DOHH2 (cell line): Measurements from ENCODE around the gene TM6SF1.

ENCODE experiments used
- H3F3A ChIP-seq: fragments of 200-600 bp; sonication (generic), shearing (Covaris generic); 2 replicates; pipeline ENCODE4 v1.6.0; 2016; ENCODE audit warnings: antibody characterized with exemption, mild to moderate bottlenecking; ENCODE audit not compliant: control insufficient read depth, insufficient read depth
- H3K27ac ChIP-seq: fragments of 200-600 bp; sonication (generic); 2 replicates; pipeline ENCODE4 v1.5.1; 2014; ENCODE audit warnings: low read depth, mild to moderate bottlenecking, low read length, moderate library complexity
- H3K27me3 ChIP-seq: fragments of 200-600 bp; sonication (generic); 2 replicates; pipeline ENCODE4 v1.6.1; 2014; ENCODE audit warnings: mild to moderate bottlenecking, low read length, mixed read lengths; ENCODE audit not compliant: control insufficient read depth
- H3K36me3 ChIP-seq: fragments of 200-600 bp; sonication (generic); 2 replicates; pipeline ENCODE4 v1.6.1; 2014; ENCODE audit warnings: mild to moderate bottlenecking, low read length, moderate library complexity, mixed read lengths; ENCODE audit not compliant: control insufficient read depth
- H3K4me1 ChIP-seq: fragments of 200-600 bp; sonication (generic); 2 replicates; pipeline ENCODE4 v1.6.1; 2014; ENCODE audit warnings: mild to moderate bottlenecking, low read length, mixed read lengths; ENCODE audit not compliant: control insufficient read depth
- H3K4me2 ChIP-seq: fragments of 200-600 bp; sonication (generic); 2 replicates; pipeline ENCODE4 v1.6.0; 2014; ENCODE audit warnings: mild to moderate bottlenecking, low read length, moderate library complexity
- H3K4me3 ChIP-seq: fragments of 200-600 bp; sonication (generic); 2 replicates; pipeline ENCODE4 v1.5.1; 2014; ENCODE audit warnings: mild to moderate bottlenecking, low read length, mixed read lengths
- H3K79me2 ChIP-seq: fragments of 200-600 bp; sonication (generic); 2 replicates; pipeline ENCODE4 v1.6.1; 2014; ENCODE audit warnings: mild to moderate bottlenecking, low read length, mixed read lengths; ENCODE audit not compliant: control insufficient read depth
- H3K9me2 ChIP-seq: fragments of 200-600 bp; sonication (generic); replicated peaks from 2 replicates; pipeline ENCODE4 v1.6.1; 2014; ENCODE audit warnings: mild to moderate bottlenecking, low read length, mixed read lengths; ENCODE audit not compliant: control insufficient read depth
- H3K9me3 ChIP-seq: fragments of 200-600 bp; sonication (generic); 2 replicates; pipeline ENCODE4 v1.6.1; 2014; ENCODE audit warnings: antibody characterized with exemption, low read length, mixed read lengths; ENCODE audit not compliant: control insufficient read depth, insufficient read depth
- H4K20me1 ChIP-seq: fragments of 200-600 bp; sonication (generic); 2 replicates; pipeline ENCODE4 v1.6.0; 2014; ENCODE audit warnings: low read depth, mild to moderate bottlenecking, antibody characterized with exemption, low read length, moderate library complexity; ENCODE audit not compliant: control insufficient read depth, insufficient read depth
- EZH2phosphoT487 ChIP-seq: fragments of 200-600 bp; sonication (generic); IDR thresholded peaks from 2 replicates; pipeline ENCODE4 v1.6.1; 2017; ENCODE audit warnings: borderline replicate concordance, mild to moderate bottlenecking, antibody characterized with exemption, low read length, moderate library complexity, mixed read lengths
- TF ChIP-seq, protein P1 (sequence below): fragments of 200-600 bp; sonication (generic); IDR thresholded peaks from one replicate; pipeline ENCODE4 v1.5.1; 2014; ENCODE audit warnings: antibody characterized with exemption, mild to moderate bottlenecking, low read depth, low read length; ENCODE audit not compliant: poor library complexity, severe bottlenecking

The TM6SF1 gene

GRCh38 chr15:83092309-83092976 lies 15.0 kb upstream of the TM6SF1 start:
- H3K36me3 ChIP-seq = no peaks in the 10 kb centered on the region
- 0 out of 2 replicates have a peak, but pooled peaks cover 2% of the 10 kb centered on the region for H3K27me3 ChIP-seq
- H3K27ac ChIP-seq = no peak overlapping the region
- no peaks in the 10 kb centered on the region for H3K9me3 ChIP-seq
- no peak for TF ChIP-seq EZH2phosphoT487
- H3K9me2 ChIP-seq = no peaks in the 10 kb centered on the region
- no peaks in the 10 kb centered on the region for H3K4me1 ChIP-seq
- no peaks in the 10 kb centered on the region for H4K20me1 ChIP-seq
- no peaks in the 10 kb centered on the region for H3F3A ChIP-seq
- H3K4me3 ChIP-seq = no peak overlapping the region
- no peak overlapping the region for H3K4me2 ChIP-seq
- H3K79me2 ChIP-seq = no peaks in the 10 kb centered on the region

DNA sequence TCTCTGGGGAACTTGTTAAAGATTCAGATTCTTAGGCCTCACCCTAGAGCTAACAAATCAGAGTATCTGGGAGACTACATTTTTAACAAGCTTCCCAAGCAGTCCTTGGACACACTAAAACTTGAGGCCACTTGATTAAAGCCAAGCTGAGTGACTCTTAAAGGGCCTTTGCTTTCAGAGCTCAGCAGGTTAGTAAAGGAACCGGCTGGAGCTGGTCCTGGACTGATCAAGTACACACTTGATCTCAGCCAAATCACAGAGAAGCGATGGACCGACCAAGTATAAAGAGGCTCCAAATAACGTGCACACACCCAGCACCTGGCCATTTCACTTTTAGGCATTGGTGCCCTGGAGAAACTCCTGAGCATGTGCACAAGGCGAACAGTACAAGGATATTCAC lies 12.9 kb upstream of the TM6SF1 start:
- Histone ChIP-seq H3K36me3 (no peaks in the 10 kb centered on the region), H3K4me1 (no peaks in the 10 kb centered on the region), H3K79me2 (no peaks in the 10 kb centered on the region), H3K27ac (no peak overlapping the region), H3F3A (no peaks in the 10 kb centered on the region), H4K20me1 (no peaks in the 10 kb centered on the region), H3K27me3 (peaks cover 6% of the 10 kb centered on the region; the same call in 1 of the 2 replicates), H3K9me2 (no peaks in the 10 kb centered on the region), H3K4me2 (no peak overlapping the region), H3K4me3 (no peak overlapping the region), H3K9me3 (no peaks in the 10 kb centered on the region)
- TF ChIP-seq, protein P1, sequence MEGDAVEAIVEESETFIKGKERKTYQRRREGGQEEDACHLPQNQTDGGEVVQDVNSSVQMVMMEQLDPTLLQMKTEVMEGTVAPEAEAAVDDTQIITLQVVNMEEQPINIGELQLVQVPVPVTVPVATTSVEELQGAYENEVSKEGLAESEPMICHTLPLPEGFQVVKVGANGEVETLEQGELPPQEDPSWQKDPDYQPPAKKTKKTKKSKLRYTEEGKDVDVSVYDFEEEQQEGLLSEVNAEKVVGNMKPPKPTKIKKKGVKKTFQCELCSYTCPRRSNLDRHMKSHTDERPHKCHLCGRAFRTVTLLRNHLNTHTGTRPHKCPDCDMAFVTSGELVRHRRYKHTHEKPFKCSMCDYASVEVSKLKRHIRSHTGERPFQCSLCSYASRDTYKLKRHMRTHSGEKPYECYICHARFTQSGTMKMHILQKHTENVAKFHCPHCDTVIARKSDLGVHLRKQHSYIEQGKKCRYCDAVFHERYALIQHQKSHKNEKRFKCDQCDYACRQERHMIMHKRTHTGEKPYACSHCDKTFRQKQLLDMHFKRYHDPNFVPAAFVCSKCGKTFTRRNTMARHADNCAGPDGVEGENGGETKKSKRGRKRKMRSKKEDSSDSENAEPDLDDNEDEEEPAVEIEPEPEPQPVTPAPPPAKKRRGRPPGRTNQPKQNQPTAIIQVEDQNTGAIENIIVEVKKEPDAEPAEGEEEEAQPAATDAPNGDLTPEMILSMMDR = no peak
- no peak for TF ChIP-seq EZH2phosphoT487

DNA sequence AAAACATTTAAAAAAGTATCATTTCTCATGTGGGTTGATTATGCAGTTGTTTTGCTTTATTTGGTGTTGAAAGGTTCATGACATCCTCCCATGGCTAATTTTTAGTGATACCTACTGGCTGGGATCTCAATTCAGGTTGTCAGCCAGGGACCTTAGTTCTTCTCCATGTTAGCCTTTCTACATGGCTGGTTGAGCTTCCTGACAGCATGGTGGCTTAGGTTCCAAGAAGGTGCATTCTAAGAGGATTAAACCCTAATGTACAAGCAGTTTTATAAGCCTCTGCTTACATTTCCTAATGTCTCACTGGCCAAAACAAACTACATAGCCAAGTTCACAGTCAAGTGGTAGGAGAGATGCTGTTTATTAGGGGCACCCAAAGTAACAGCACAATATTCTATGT lies 9.4 kb upstream of the TM6SF1 start:
- Histone ChIP-seq H3K27ac (no peak overlapping the region), H3K36me3 (no peaks in the 10 kb centered on the region), H3K9me2 (no peaks in the 10 kb centered on the region), H3K4me1 (no peaks in the 10 kb centered on the region), H3K4me2 (no peak overlapping the region), H3K27me3 (peaks cover 6% of the 10 kb centered on the region; the same call in 1 of the 2 replicates), H3K79me2 (no peaks in the 10 kb centered on the region), H3K4me3 (no peak overlapping the region), H3F3A (no peaks in the 10 kb centered on the region), H3K9me3 (no peaks in the 10 kb centered on the region), H4K20me1 (no peaks in the 10 kb centered on the region)
- no peak for TF ChIP-seq EZH2phosphoT487
- TF ChIP-seq, protein P1 = no peak

- Histone ChIP-seq H3K9me2 (no peaks in the 10 kb centered on the region), H3K4me3 (no peak overlapping the region), H3K9me3 (no peaks in the 10 kb centered on the region), H3K27me3 (peaks cover 6% of the 10 kb centered on the region; the same call in 1 of the 2 replicates), H3K27ac (no peak overlapping the region), H3K36me3 (no peaks in the 10 kb centered on the region), H3K4me1 (no peaks in the 10 kb centered on the region), H3F3A (no peaks in the 10 kb centered on the region), H3K79me2 (no peaks in the 10 kb centered on the region), H3K4me2 (no peak overlapping the region), H4K20me1 (no peaks in the 10 kb centered on the region)
- TF ChIP-seq, protein P1 = no peak
- TF ChIP-seq EZH2phosphoT487 = no peak
These were observed 8.2 kb upstream of the TM6SF1 start for GRCh38 chr15:83099290-83099689.
